HG03045 (cell line): ENCODE data around the gene MAMDC2.

Source experiments
- ATAC-seq: cut with Tn5 transposase; IDR thresholded peaks from one replicate; pipeline ENCODE4 v1.9.1; 2021; ENCODE audit warnings: mild to moderate bottlenecking, moderate library complexity; ENCODE audit not compliant: unreplicated experiment

MAMDC2 gene

DNA sequence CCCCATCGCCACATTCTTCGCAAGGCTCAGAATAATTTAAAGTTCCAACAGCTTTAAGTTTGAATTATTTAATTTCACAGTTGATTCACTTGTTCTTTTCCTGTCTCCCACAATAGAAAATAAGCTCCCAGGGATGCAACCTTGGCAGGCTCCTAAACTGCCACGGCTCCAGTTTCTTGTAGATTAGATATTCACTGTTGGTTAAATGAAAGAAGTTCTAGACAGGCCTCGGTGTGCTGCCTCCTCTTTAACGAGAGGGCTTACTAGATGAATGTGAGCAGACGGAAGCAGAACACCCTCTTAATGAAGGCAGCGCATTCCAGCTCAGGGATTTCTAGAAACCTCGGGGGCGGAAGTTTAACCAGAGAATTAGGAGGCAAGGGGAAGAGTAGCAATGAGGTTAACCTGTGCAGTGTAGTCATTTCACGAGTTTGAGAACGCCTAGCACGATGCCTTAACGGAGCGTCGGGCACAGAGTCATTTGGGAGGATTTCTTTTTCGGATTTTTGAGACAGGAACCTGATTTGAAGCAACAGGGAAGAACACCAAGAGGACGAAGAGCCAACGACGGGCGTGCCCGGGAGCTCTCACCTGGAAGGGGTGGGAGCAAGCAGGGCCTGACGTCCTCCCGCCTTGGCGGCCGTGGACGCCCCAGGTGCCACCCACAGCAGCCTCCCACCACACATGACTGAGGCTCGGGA lies 214.5 kb downstream of the MAMDC2 start:
- ATAC-seq: peak; percentile 52

DNA sequence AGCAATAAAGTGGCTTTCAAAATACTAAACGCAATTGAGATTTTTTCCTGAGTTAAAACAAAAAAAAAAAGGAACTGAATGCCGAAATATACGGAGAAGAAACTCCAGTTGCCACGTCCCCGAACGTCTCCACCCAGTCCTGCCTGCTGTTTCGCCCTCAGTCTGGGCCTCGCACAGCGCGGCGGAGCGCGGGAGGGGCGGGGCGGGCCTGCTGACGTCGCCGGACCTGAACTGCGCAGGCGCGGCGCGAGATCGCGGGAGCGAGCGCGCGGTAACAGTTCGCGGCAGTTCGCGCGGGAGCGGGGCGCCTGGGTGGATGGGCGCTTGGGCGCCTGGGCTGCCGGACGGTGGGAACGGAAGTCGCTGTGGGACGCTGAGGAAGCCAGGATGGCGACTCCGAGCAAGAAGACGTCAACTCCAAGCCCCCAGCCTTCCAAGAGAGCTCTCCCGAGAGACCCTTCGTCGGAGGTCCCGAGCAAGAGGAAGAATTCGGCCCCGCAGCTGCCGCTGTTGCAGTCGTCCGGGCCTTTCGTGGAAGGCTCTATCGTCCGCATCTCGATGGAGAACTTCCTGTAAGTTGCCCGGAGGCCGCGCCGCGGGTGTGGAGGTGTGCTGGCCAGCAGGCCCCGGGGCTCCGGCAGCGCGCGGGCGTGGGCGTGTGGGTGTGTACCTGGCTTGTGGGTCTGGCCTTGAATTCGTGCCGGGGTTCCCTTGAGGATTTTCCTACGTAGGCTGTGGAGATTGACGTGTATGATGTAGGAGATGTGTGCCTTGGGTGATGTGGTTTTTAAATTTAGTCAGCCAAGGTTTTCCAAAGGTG lies 215.3 kb downstream of the MAMDC2 start, which contains the start of gene SMC5:
SMC5 (plus strand) TSS at position 287 of the 820 bp plus-strand sequence; CDS start at position 388, 101 bp downstream.
- peak; percentile 85 for ATAC-seq

DNA sequence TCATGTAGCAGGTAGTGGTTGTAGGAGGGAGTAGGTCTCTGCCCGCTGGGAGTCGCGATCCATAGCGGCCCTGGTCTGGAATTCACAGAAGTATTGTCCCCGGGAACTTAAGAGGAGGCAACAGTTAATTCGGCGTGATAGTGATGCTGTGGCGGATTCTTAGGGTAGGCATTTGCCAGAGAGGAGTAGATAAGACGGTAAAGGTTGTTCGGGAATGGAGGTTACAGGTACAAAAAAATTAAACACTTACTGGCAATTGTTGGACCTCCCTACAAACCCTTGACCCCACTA lies 215.8 kb downstream of the MAMDC2 start:
- ATAC-seq: no peak

DNA sequence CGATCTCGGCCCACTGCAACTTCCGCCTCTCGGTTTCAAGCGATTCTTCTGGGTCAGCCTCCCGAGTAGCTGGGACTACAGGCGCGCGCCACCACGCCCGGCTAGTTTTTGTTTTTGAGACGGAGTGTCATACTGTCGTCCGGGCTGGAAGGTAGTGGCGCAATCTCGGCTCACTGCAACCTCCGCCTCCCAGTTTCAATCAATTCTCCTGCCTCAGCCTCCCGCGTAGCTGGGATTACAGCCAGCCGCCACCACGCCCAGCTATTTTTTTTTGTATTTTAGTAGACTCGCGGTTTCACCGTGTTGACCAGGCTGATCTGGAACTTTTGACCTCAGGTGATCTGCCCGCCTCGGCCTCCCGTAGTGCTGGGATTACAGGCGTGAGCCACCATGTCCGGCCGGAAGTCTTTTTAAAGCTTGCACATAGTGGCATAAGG lies 216.4 kb downstream of the MAMDC2 start:
- no peak for ATAC-seq

DNA sequence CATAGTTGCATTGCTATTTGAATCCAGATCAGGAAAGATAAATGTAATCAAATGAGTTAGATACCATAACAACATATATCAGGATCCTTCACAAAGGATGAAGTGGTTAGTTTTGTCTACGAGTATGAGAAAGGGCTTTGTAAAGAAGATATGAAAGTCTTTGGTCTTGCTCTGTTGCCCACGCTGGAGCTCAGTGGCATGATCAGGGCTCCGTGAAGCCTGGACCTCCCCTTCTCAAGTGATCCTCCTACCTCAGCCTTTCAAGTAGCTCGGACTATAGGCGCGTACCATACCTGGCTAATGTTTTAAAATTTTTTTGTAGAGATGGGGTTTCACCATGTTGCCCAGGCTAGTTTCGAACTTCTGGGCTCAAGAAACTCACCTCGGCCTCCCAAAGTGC lies 217.0 kb downstream of the MAMDC2 start:
- ATAC-seq: no peak

DNA sequence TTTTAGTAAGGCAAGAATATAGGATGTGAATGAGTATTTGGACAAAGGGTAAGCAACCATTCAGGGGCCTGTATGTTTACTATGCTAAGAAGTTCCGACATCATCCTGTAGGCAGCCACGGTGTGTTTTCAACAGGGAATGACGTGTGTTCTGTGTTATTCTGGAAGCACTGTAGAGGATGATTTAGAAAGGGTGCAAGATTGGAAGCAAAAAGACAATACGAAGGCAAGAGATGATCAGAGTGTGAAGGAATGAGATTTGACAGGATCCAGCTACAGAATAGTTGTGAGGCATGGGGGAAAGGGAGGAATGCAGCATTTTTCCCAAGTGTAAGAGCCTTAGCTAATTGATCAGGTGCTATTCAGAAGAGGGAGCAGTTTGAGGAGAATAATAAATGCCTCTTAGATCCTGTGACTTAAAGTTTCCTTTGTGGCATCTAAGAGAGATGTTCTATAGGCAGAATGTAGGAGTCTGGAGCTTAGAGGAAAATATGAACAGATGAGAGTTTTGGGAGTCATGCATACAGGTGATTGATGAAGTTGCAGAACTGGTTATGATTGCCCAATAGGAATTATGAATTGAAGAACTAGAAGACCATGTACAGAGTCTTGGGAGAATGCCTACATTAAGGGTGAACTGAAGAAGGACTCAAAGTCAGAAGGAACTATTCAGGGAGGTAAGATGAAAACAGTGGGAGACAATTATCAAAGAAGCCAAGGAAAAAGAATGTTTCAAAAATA lies 217.7 kb downstream of the MAMDC2 start:
- no peak for ATAC-seq

DNA sequence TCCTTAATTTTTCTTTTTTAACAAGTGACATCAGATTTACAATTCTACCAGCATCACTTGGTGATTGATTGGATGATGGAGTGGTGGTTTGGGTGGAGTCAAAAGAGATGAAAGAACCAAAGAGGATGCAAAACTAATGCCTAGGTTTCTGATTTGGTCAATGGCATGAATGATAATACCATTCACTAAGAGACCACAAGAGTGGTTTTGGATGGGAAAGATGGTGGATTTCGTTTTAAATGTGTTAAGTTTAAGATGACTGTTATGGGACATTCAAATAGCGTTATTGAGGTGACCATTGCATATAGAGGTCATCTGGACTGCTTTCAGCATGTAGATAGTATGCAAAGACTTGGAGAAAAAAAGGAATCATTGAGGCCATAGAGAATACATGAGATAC lies 218.7 kb downstream of the MAMDC2 start:
- no peak for ATAC-seq

DNA sequence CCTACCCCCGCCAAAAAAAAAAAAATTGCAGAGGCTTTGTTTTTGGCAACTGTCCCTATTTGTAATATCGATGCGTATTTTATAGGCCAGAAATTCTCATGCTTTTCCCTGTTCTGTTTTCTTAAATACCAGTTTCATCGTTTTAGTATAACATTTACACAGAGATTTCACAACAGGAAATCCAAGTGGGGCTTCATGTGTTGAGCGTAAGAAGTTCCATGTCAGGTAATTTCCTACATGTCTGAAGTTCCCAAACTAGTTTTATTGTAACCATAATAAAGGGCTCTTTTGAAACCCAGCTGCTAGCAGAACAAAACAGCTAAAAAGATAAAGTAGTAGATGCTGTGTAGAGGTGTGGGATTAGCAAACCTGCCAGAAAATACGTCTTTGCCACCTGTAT lies 219.3 kb downstream of the MAMDC2 start:
- no peak for ATAC-seq

DNA sequence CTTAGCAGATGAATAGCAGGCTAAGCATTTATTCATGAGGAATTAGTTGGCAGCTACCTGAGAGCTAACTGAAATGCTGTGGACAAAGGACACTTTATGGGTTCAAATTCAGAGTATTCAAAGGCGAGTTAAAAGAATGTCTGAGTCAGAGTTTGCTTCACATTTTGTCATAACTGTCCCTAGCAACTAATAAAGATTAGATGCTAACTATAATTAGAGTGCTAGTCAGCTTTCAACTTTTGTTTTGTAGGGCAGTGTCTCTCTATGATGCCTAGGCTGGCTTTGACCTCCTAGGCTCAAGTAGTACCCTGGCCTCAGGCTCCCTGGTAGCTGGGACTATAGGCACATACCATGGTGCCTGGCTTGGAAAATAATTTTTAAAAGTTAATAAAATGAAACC lies 219.8 kb downstream of the MAMDC2 start:
- no peak for ATAC-seq
